K562 (cell line): ENCODE data around the gene RAB5A. TPM values are rescaled to one million over a fixed set of nuclear protein-coding genes. Genes with fewer than 3 reads are reported as not detected.

Experiments
- ATF1 ChIP-seq, 2 experiments: fragments of 450-650 bp in 1 of 2; IDR thresholded peaks; 2 replicates each; pipeline ENCODE4 v1.6.1; 2016; ENCODE audit warnings: missing compliant biosample characterization in 1 of 2, missing genetic modification characterization in 1 of 2
- CEBPB ChIP-seq: fragments of 450-650 bp; IDR thresholded peaks from 2 replicates; pipeline ENCODE4 v1.6.1; 2016; ENCODE audit warnings: missing genetic modification characterization, missing compliant biosample characterization
- CEBPG ChIP-seq, 3 experiments: fragments of 200-800 bp in 1 of 3; sonication (Bioruptor generic) in 1 of 3; sonication (generic) in 1 of 3; formaldehyde crosslinking in 1 of 3; IDR thresholded peaks in 2 of 3; conservative IDR thresholded peaks in 1 of 3; 2 replicates each; pipeline versions ENCODE4 v1.6.1 to v1.8.0; 2016 to 2022; ENCODE audit warnings: missing compliant biosample characterization in 2 of 3, missing genetic modification characterization in 2 of 3, mild to moderate bottlenecking in 1 of 3, missing genetic modification reagents in 1 of 3
- CXXC5 ChIP-seq: fragments of 250-450 bp; sonication (Bioruptor Pico); IDR thresholded peaks from 2 replicates; pipeline ENCODE4 v1.8.0; 2022; ENCODE audit warnings: inconsistent platforms, mild to moderate bottlenecking, moderate library complexity
- DNMT1 ChIP-seq: fragments of 450-650 bp; IDR thresholded peaks from 2 replicates; pipeline ENCODE4 v1.6.1; 2016; ENCODE audit warnings: antibody characterized with exemption, mild to moderate bottlenecking
- ETS2 ChIP-seq: IDR thresholded peaks from 2 replicates; pipeline ENCODE4 v1.6.1; 2016; ENCODE audit warnings: borderline replicate concordance, missing genetic modification characterization, mild to moderate bottlenecking, moderate library complexity, missing compliant biosample characterization; ENCODE audit not compliant: poor library complexity, severe bottlenecking
- ETV1 ChIP-seq: fragments of 450-650 bp; conservative IDR thresholded peaks from 2 replicates; pipeline ENCODE4 v1.6.1; 2016; ENCODE audit warnings: missing genetic modification characterization, control low read depth, low read depth, missing compliant biosample characterization
- FOXM1 ChIP-seq, 2 experiments: fragments of 450-650 bp in 1 of 2; sonication (generic) in 1 of 2; formaldehyde crosslinking in 1 of 2; IDR thresholded peaks; 2 replicates each; pipeline versions ENCODE4 v1.6.1 to v1.9.0; 2017 to 2022; ENCODE audit warnings: low read depth in 2 of 2, mild to moderate bottlenecking in 2 of 2, missing genetic modification reagents in 1 of 2, moderate library complexity in 1 of 2
- HDAC3 ChIP-seq: fragments of 450-650 bp; IDR thresholded peaks from 2 replicates; pipeline ENCODE4 v1.6.1; 2018; ENCODE audit warnings: borderline replicate concordance, mild to moderate bottlenecking, moderate library complexity; ENCODE audit not compliant: partially characterized antibody
- KLF6 ChIP-seq: fragments of 250-450 bp; sonication (Bioruptor Pico); IDR thresholded peaks from 2 replicates; pipeline ENCODE4 v1.4.0; 2020; ENCODE audit warnings: mild to moderate bottlenecking, moderate library complexity, borderline replicate concordance
- L3MBTL2 ChIP-seq: fragments of 450-650 bp; IDR thresholded peaks from 2 replicates; pipeline ENCODE4 v1.6.1; 2016; ENCODE audit warnings: mild to moderate bottlenecking, moderate library complexity
- MAZ ChIP-seq, 2 experiments: fragments of 450-650 bp in 1 of 2; sonication (generic) in 1 of 2; formaldehyde crosslinking; IDR thresholded peaks in 1 of 2; conservative IDR thresholded peaks in 1 of 2; 2 replicates each; pipeline versions ENCODE4 v1.4.0 to v1.5.0; 2020; ENCODE audit warnings: mild to moderate bottlenecking in 1 of 2, missing genetic modification reagents in 1 of 2
- NR2C1 ChIP-seq, 2 experiments: fragments of 450-650 bp; IDR thresholded peaks; 2 replicates each; pipeline ENCODE4 v1.6.1; 2017; ENCODE audit warnings: mild to moderate bottlenecking in 2 of 2, antibody characterized with exemption in 1 of 2, inconsistent platforms in 1 of 2, missing compliant biosample characterization in 1 of 2, missing genetic modification characterization in 1 of 2
- NR2C2 ChIP-seq, 2 experiments: fragments of 200-800 bp in 1 of 2; sonication (Bioruptor generic) in 1 of 2; sonication (generic) in 1 of 2; formaldehyde crosslinking in 1 of 2; IDR thresholded peaks; 2 replicates each; pipeline versions ENCODE4 v1.6.1 to v1.8.0; 2016 to 2022; ENCODE audit warnings: mild to moderate bottlenecking in 1 of 2, missing compliant biosample characterization in 1 of 2, missing genetic modification characterization in 1 of 2, missing genetic modification reagents in 1 of 2
- SMC3 ChIP-seq: conservative IDR thresholded peaks from 2 replicates; pipeline ENCODE4 v1.6.1; 2011; ENCODE audit warnings: low read depth, low read length, improper control_type of control experiment; ENCODE audit not compliant: insufficient read depth
- TBP ChIP-seq: optimal IDR thresholded peaks from 2 replicates; pipeline ENCODE3; 2011; ENCODE audit warnings: low read depth, low read length, improper control_type of control experiment
- ZNF174 ChIP-seq: fragments of 250-450 bp; sonication (Bioruptor Pico); IDR thresholded peaks from 2 replicates; pipeline ENCODE4 v1.4.0; 2020; ENCODE audit warnings: mild to moderate bottlenecking
- ZNF175 ChIP-seq: fragments of 200-800 bp; sonication (Bioruptor generic); IDR thresholded peaks from 2 replicates; pipeline ENCODE4 v1.6.1; 2016; ENCODE audit warnings: low read depth, mild to moderate bottlenecking, missing genetic modification characterization, missing compliant biosample characterization
- ZNF431 ChIP-seq: sonication (generic); formaldehyde crosslinking; IDR thresholded peaks from 2 replicates; pipeline ENCODE4 v1.8.0; 2022; ENCODE audit warnings: mild to moderate bottlenecking, missing genetic modification reagents
- ZNF436 ChIP-seq: fragments of 250-450, 450-650 bp; sonication (Bioruptor Pico); formaldehyde crosslinking; IDR thresholded peaks from 2 replicates; pipeline ENCODE4 v1.7.0; 2020; ENCODE audit warnings: mild to moderate bottlenecking
- ZNF655 ChIP-seq: fragments of 250-450 bp; sonication (Bioruptor Pico); IDR thresholded peaks from 2 replicates; pipeline ENCODE4 v1.5.0; 2021
- polyA plus RNA-seq, 8 experiments: library from polyadenylated mRNA; depleted of rRNA in 4 of 8; stranded (reverse) in 5 of 8; unstranded in 3 of 8; fragments of >200 nt; fragmentation: Nextera tagmentation in 2 of 8; fragmentation: Illumina TruSeq in 1 of 8; extraction: Ambion mirVana in 2 of 8; extraction: Trizol in 1 of 8; gene quantifications; 2 replicates each; pipeline versions ENCODE4 v1.2.1 to v1.2.3, GENCODE V29; 2011 to 2014; ENCODE audit warnings: inconsistent platforms in 1 of 8, missing spikeins in 1 of 8
- total RNA-seq, 7 experiments: library from RNA; depleted of rRNA in 6 of 7; stranded (reverse); fragments of >200 nt in 6 of 7; fragmentation: Illumina TruSeq in 2 of 7; extraction: Trizol in 2 of 7; gene quantifications; 2 replicates each; pipeline versions ENCODE4 v1.2.1 to v1.2.3, GENCODE V29; 2011 to 2021; ENCODE audit warnings: low replicate concordance in 1 of 7
- TF ChIP-seq, protein P1 (sequence below): fragments of 450-650 bp; IDR thresholded peaks from 2 replicates; pipeline ENCODE4 v1.6.1; 2017; ENCODE audit warnings: antibody characterized with exemption, mild to moderate bottlenecking

Gene RAB5A
- total and polyA plus RNA-seq, 9 of the 15 experiments (the other 6 are each of a cell fraction or from before 2014, with no cell fraction given): 28.3 to 64.2 (median 49.0) TPM

DNA sequence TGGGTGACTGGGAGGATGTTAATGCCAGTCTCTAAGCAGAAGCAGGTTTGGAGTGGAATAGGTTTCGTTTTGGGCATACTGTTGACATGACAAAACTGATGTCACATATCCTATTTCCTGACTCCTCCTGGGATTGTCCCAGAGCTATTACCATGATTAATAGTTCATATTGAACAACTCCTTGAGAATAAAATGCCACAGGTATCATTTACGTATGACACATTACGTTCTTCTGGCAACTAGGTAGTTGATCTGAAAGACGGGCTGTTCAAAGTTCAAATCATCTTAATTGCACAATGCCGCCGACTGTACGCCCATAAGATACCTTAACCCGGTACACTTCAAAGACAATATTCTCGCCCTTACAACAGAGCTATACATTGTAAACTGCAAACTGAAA is 1.4 kb upstream of the RAB5A start (continued):
- no peak for TF ChIP-seq L3MBTL2
- TF ChIP-seq ETS2 (tag): no peak
- TF ChIP-seq ZNF175 (CRISPR knock-in tag): 0 out of 2 replicates have a peak, but pooled peaks have one; percentile 37
- TF ChIP-seq, protein P1, sequence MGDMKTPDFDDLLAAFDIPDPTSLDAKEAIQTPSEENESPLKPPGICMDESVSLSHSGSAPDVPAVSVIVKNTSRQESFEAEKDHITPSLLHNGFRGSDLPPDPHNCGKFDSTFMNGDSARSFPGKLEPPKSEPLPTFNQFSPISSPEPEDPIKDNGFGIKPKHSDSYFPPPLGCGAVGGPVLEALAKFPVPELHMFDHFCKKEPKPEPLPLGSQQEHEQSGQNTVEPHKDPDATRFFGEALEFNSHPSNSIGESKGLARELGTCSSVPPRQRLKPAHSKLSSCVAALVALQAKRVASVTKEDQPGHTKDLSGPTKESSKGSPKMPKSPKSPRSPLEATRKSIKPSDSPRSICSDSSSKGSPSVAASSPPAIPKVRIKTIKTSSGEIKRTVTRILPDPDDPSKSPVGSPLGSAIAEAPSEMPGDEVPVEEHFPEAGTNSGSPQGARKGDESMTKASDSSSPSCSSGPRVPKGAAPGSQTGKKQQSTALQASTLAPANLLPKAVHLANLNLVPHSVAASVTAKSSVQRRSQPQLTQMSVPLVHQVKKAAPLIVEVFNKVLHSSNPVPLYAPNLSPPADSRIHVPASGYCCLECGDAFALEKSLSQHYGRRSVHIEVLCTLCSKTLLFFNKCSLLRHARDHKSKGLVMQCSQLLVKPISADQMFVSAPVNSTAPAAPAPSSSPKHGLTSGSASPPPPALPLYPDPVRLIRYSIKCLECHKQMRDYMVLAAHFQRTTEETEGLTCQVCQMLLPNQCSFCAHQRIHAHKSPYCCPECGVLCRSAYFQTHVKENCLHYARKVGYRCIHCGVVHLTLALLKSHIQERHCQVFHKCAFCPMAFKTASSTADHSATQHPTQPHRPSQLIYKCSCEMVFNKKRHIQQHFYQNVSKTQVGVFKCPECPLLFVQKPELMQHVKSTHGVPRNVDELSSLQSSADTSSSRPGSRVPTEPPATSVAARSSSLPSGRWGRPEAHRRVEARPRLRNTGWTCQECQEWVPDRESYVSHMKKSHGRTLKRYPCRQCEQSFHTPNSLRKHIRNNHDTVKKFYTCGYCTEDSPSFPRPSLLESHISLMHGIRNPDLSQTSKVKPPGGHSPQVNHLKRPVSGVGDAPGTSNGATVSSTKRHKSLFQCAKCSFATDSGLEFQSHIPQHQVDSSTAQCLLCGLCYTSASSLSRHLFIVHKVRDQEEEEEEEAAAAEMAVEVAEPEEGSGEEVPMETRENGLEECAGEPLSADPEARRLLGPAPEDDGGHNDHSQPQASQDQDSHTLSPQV: peak; percentile 48; the same call in 1 of the 2 replicates
- no peak for TF ChIP-seq ZNF655 (CRISPR knock-in tag)
- no peak for TF ChIP-seq ZNF436 (CRISPR knock-in tag)
- TF ChIP-seq CXXC5 (CRISPR knock-in tag): 0 out of 2 replicates have a peak, but pooled peaks have one; percentile 12
- TF ChIP-seq ZNF174 (CRISPR knock-in tag): no peak
- peak; percentile 95 for TF ChIP-seq CEBPB (tag)
- no peak for TF ChIP-seq FOXM1 (IDR thresholded peaks at IDR 0.05; ENCODE audit: low read depth)
- no peak for TF ChIP-seq FOXM1 (CRISPR knock-in tag; IDR thresholded peaks at IDR 0.05; ENCODE audit: low read depth)
- peak; percentile 41 for TF ChIP-seq ETV1 (tag)
- TF ChIP-seq SMC3: no peak
- 0 out of 4 replicates have a peak, but pooled peaks of 1 of the 2 experiments have one; percentile 6 for TF ChIP-seq MAZ (CRISPR knock-in tag; conservative IDR thresholded peaks at IDR 0.05 in 1 of 2, IDR thresholded peaks at IDR 0.05 in 1 of 2)
- no peak for TF ChIP-seq HDAC3
- TF ChIP-seq ATF1 (CRISPR knock-in tag; IDR thresholded peaks at IDR 0.05): no peak
- 0 out of 2 replicates have a peak, but pooled peaks have one; percentile 32 for TF ChIP-seq ATF1 (tag; IDR thresholded peaks at IDR 0.05)
- no peak for TF ChIP-seq NR2C1 (IDR thresholded peaks at IDR 0.05)
- peak; percentile 11; the same call in 1 of the 2 replicates for TF ChIP-seq NR2C1 (tag; IDR thresholded peaks at IDR 0.05)
- no peak for TF ChIP-seq TBP
- no peak for TF ChIP-seq DNMT1
- TF ChIP-seq KLF6 (CRISPR knock-in tag): no peak
- peak; percentile 70 for TF ChIP-seq CEBPG (CRISPR knock-in tag; IDR thresholded peaks at IDR 0.05)
- TF ChIP-seq CEBPG (tag; conservative IDR thresholded peaks at IDR 0.05 in 1 of 2, IDR thresholded peaks at IDR 0.05 in 1 of 2): peak; percentile 60 to 93
- no peak for TF ChIP-seq NR2C2 (CRISPR knock-in tag; IDR thresholded peaks at IDR 0.05)
- no peak for TF ChIP-seq NR2C2 (tag; IDR thresholded peaks at IDR 0.05)
- no peak for TF ChIP-seq ZNF431 (CRISPR knock-in tag)
